ENCODE results near the gene PDHB.

PDHB gene

DNA sequence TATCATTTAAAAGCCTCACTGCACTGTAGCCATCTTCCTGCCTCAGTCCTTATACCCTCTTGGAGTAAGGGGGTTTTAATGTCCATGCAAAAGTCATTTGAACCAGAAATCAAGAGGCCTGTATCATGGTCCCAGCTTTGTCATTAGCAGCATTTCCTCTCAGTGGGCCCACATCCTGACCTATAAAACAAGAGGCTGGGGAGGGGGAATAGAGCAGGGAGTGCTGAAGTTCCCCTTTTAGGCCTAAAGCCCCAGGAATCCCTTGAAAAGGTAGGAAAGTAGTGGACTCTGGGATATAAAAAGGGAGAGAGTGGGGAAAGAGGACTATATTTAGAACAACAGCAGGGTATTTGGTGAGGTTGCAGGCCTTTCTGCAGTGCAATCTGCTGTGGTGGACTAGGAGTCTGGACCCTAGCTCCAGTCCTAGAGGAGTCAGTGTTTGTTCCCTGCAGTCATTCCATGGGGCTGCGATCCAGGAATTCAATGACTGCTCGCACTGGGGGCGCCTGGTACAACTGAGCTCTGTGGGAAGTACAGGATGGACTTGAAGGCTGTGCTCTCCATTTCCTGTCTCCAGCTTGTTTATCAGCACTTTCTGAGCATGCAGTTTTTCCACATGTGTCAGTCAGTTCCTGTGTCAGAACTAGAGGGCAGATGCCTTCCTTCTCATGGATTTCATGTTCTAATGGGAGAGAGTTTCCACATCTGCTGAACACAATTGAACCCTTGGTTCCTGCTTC lies 46.8 kb downstream of the PDHB start:
- H3K79me2 ChIP-seq (ENCODE audit: insufficient read depth, low read length), result no peaks in the 10 kb centered on the region
- H4K20me1 ChIP-seq (ENCODE audit: insufficient read depth, low read length), result no peaks in the 10 kb centered on the region
- no peak overlapping the region for H3K9ac ChIP-seq (ENCODE audit: low read length)
- no peak for TF ChIP-seq EZH2 (IDR thresholded peaks at IDR 0.05; ENCODE audit: borderline replicate concordance, low read length)
- no peak for TF ChIP-seq CTCF (IDR thresholded peaks at IDR 0.05; ENCODE audit: low read length)
- H3F3A ChIP-seq (ENCODE audit: insufficient read depth, low read length), result no peaks in the 10 kb centered on the region
- H3K27ac ChIP-seq (ENCODE audit: low read depth, low read length, poor library complexity, severe bottlenecking), result no peak overlapping the region
- H3K4me3 ChIP-seq (ENCODE audit: low read depth, low read length, poor library complexity, severe bottlenecking), result no peak overlapping the region
- H3K27me3 ChIP-seq (ENCODE audit: insufficient read depth, low read length), result no peaks in the 10 kb centered on the region
- no peak overlapping the region for H3K4me2 ChIP-seq (ENCODE audit: low read length)
- H3K9me2 ChIP-seq (ENCODE audit: low read depth, low read length), result no peaks in the 10 kb centered on the region
- H3K36me3 ChIP-seq (ENCODE audit: insufficient read depth, low read length), result peaks cover 91% of the 10 kb centered on the region
- H3K9me3 ChIP-seq (ENCODE audit: low read length), result no peaks in the 10 kb centered on the region
- no peak overlapping the region for H2AFZ ChIP-seq (ENCODE audit: low read length)
- H3K4me1 ChIP-seq (ENCODE audit: insufficient read depth, low read length, severe bottlenecking), result peaks cover 17% of the 10 kb centered on the region

GRCh38 chr3:58384381-58385090 lies 49.1 kb downstream of the PDHB start:
- Histone ChIP-seq H3K4me2 (ENCODE audit: low read length) (no peak overlapping the region), H3K4me3 (ENCODE audit: low read depth, low read length, poor library complexity, severe bottlenecking) (no peak overlapping the region), H3K27ac (ENCODE audit: low read depth, low read length, poor library complexity, severe bottlenecking) (peak overlapping the region; percentile 26), H2AFZ (ENCODE audit: low read length) (no peak overlapping the region), H3K9ac (ENCODE audit: low read length) (no peak overlapping the region), H3K36me3 (ENCODE audit: insufficient read depth, low read length) (peaks cover 94% of the 10 kb centered on the region), H3K79me2 (ENCODE audit: insufficient read depth, low read length) (peaks cover 5% of the 10 kb centered on the region; the same call in 1 of the 2 replicates), H3K4me1 (ENCODE audit: insufficient read depth, low read length, severe bottlenecking) (peaks cover 17% of the 10 kb centered on the region), H3F3A (ENCODE audit: insufficient read depth, low read length) (no peaks in the 10 kb centered on the region), H3K9me3 (ENCODE audit: low read length) (no peaks in the 10 kb centered on the region), H4K20me1 (ENCODE audit: insufficient read depth, low read length) (no peaks in the 10 kb centered on the region), H3K27me3 (ENCODE audit: insufficient read depth, low read length) (no peaks in the 10 kb centered on the region), H3K9me2 (ENCODE audit: low read depth, low read length) (no peaks in the 10 kb centered on the region)
- TF ChIP-seq CTCF (IDR thresholded peaks at IDR 0.05; ENCODE audit: low read length) (no peak), EZH2 (IDR thresholded peaks at IDR 0.05; ENCODE audit: borderline replicate concordance, low read length) (no peak)

DNA sequence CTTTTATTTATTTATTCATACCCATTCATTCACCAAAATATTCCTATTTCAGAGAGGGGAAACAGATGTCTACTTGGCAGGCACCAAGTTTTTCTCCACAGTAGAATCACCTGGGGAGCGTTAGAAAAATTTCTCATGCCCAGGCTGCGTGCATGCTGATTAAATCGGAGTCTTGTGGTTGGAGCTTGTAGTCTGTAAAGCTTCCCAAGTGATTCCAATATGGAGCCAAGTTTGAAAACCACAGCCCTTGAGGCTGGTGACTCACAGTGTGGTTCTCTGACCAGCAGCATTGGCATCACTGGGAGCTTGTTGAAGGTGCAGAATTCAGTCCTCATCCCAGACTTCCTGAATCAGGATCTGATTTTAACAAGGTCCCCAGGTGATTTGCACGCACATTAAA lies 49.7 kb downstream of the PDHB start:
- Histone ChIP-seq H3K27me3 (ENCODE audit: insufficient read depth, low read length) (no peaks in the 10 kb centered on the region), H3K4me2 (ENCODE audit: low read length) (no peak overlapping the region), H3K4me1 (ENCODE audit: insufficient read depth, low read length, severe bottlenecking) (peaks cover 15% of the 10 kb centered on the region), H3K9me2 (ENCODE audit: low read depth, low read length) (no peaks in the 10 kb centered on the region), H3K4me3 (ENCODE audit: low read depth, low read length, poor library complexity, severe bottlenecking) (no peak overlapping the region), H3K9me3 (ENCODE audit: low read length) (no peaks in the 10 kb centered on the region), H2AFZ (ENCODE audit: low read length) (no peak overlapping the region), H3K36me3 (ENCODE audit: insufficient read depth, low read length) (peaks cover 97% of the 10 kb centered on the region), H3K9ac (ENCODE audit: low read length) (no peak overlapping the region), H3K27ac (ENCODE audit: low read depth, low read length, poor library complexity, severe bottlenecking) (peak overlapping the region; percentile 26), H3K79me2 (ENCODE audit: insufficient read depth, low read length) (peaks cover 9% of the 10 kb centered on the region; the same call in 1 of the 2 replicates), H3F3A (ENCODE audit: insufficient read depth, low read length) (no peaks in the 10 kb centered on the region), H4K20me1 (ENCODE audit: insufficient read depth, low read length) (no peaks in the 10 kb centered on the region)
- no peak for TF ChIP-seq CTCF (IDR thresholded peaks at IDR 0.05; ENCODE audit: low read length)
- no peak for TF ChIP-seq EZH2 (IDR thresholded peaks at IDR 0.05; ENCODE audit: borderline replicate concordance, low read length)

Data from OCI-LY1 (cell line).